Hepatocyte (in vitro differentiated cells): ENCODE measurements around the gene PID1. TPM values are rescaled to one million over a fixed set of nuclear protein-coding genes. Genes with fewer than 3 reads are reported as not detected.

Experiments used
- DNase-seq: peaks from one replicate; pipeline ENCODE4 v3.0.0-alpha.2; 2016; ENCODE audit warnings: low spot score
- H2AFZ ChIP-seq: fragments of 200-600 bp; sonication (generic); 2 replicates; pipeline ENCODE4 v1.6.0; 2016; ENCODE audit warnings: antibody characterized with exemption, mild to moderate bottlenecking
- H3K27ac ChIP-seq: fragments of 200-600 bp; sonication (generic); 2 replicates; pipeline ENCODE4 v1.5.1; 2016; ENCODE audit warnings: mild to moderate bottlenecking
- H3K27me3 ChIP-seq: fragments of 200-600 bp; sonication (generic); 2 replicates; pipeline ENCODE4 v1.6.1; 2016
- H3K36me3 ChIP-seq: fragments of 200-600 bp; sonication (generic); replicated peaks from 2 replicates; pipeline ENCODE4 v1.5.1; 2016; ENCODE audit warnings: low read depth; ENCODE audit not compliant: insufficient read depth
- H3K4me1 ChIP-seq: fragments of 200-600 bp; sonication (generic); 2 replicates; pipeline ENCODE4 v1.5.1; 2016; ENCODE audit warnings: mild to moderate bottlenecking, moderate library complexity; ENCODE audit not compliant: insufficient read depth
- H3K4me2 ChIP-seq: fragments of 200-600 bp; sonication (generic); 2 replicates; pipeline ENCODE4 v1.6.0; 2016
- H3K4me3 ChIP-seq: fragments of 200-600 bp; sonication (generic); 2 replicates; pipeline ENCODE4 v1.5.1; 2016; ENCODE audit warnings: mild to moderate bottlenecking
- H3K79me2 ChIP-seq: fragments of 200-600 bp; sonication (generic); 2 replicates; pipeline ENCODE4 v1.6.0; 2017; ENCODE audit warnings: mild to moderate bottlenecking
- H3K9me2 ChIP-seq: fragments of 200-600 bp; sonication (generic); replicated peaks from 2 replicates; pipeline ENCODE4 v1.6.0; 2017; ENCODE audit warnings: mild to moderate bottlenecking; ENCODE audit not compliant: insufficient read depth
- H3K9me3 ChIP-seq: fragments of 200-600 bp; sonication (generic); 2 replicates; pipeline ENCODE4 v1.5.1; 2016; ENCODE audit warnings: low read depth, mild to moderate bottlenecking
- H4K20me1 ChIP-seq: fragments of 200-600 bp; sonication (generic); 2 replicates; pipeline ENCODE4 v1.6.0; 2016; ENCODE audit warnings: mild to moderate bottlenecking; ENCODE audit not compliant: insufficient read depth, poor library complexity, severe bottlenecking
- EZH2 ChIP-seq: fragments of 200-600 bp; sonication (generic); IDR thresholded peaks from 2 replicates; pipeline ENCODE4 v1.6.1; 2016; ENCODE audit warnings: antibody characterized with exemption, mild to moderate bottlenecking, borderline replicate concordance
- EZH2phosphoT487 ChIP-seq: fragments of 200-600 bp; sonication (generic); IDR thresholded peaks from one replicate; pipeline ENCODE4 v1.6.1; 2018; ENCODE audit warnings: antibody characterized with exemption, mild to moderate bottlenecking, low read depth, moderate library complexity; ENCODE audit not compliant: unreplicated experiment, severe bottlenecking
- WGBS: methylation state at CpG from one replicate; pipeline ENCODE4 v1.1.6; 2016; ENCODE audit warnings: low lambda C conversion rate; ENCODE audit errors: missing lambda C conversion rate; 5-methylcytosine and 5-hydroxymethylcytosine counted together
- polyA plus RNA-seq: library from polyadenylated mRNA; unstranded; fragments of >200 nt; fragmentation: Nextera tagmentation; extraction: Ambion mirVana; gene quantifications from 2 replicates; pipeline ENCODE4 v1.2.1, GENCODE V29; 2016
- total RNA-seq: library from RNA; depleted of rRNA; stranded (reverse); fragments of >200 nt; gene quantifications from 2 replicates; pipeline ENCODE4 v1.2.3, GENCODE V29; 2014
- TF ChIP-seq, protein P1 (sequence below): fragments of 200-600 bp; sonication (generic); IDR thresholded peaks from 2 replicates; pipeline ENCODE4 v1.5.1; 2016; ENCODE audit warnings: antibody characterized with exemption, mild to moderate bottlenecking; ENCODE audit not compliant: poor library complexity

The PID1 gene
- total and polyA plus RNA-seq, 2 experiments from 2014 or later: 26.7 to 31.1 TPM

DNA sequence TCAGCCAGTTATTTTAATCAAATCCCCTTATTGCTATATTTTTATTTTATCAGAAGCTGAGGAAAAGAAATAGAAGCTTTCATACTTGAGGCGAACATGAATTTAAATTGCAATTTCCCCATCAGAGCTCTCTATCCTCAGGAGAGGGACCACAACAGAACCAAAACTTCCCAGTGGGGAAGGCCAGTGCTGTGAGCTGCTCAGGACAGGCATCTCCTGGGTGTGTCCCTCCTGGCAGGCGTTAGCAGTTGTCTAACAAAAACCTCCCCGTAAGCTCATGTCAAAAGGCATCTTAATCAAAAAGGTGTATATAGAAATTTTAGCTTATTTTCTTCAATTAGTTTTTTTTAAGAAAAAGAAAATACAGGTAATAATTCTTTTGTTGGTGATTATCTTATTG is 93.0 kb downstream of the PID1 start:
- 90% methylated on average over 3 of the region's 3 CpGs for WGBS
- TF ChIP-seq EZH2: no peak
- TF ChIP-seq EZH2phosphoT487: no peak
- TF ChIP-seq, protein P1, sequence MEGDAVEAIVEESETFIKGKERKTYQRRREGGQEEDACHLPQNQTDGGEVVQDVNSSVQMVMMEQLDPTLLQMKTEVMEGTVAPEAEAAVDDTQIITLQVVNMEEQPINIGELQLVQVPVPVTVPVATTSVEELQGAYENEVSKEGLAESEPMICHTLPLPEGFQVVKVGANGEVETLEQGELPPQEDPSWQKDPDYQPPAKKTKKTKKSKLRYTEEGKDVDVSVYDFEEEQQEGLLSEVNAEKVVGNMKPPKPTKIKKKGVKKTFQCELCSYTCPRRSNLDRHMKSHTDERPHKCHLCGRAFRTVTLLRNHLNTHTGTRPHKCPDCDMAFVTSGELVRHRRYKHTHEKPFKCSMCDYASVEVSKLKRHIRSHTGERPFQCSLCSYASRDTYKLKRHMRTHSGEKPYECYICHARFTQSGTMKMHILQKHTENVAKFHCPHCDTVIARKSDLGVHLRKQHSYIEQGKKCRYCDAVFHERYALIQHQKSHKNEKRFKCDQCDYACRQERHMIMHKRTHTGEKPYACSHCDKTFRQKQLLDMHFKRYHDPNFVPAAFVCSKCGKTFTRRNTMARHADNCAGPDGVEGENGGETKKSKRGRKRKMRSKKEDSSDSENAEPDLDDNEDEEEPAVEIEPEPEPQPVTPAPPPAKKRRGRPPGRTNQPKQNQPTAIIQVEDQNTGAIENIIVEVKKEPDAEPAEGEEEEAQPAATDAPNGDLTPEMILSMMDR: no peak
- H3K27me3 ChIP-seq: no peaks in the 10 kb centered on the region
- no peak overlapping the region for H3K4me2 ChIP-seq
- H4K20me1 ChIP-seq: no peaks in the 10 kb centered on the region
- no peak for DNase-seq
- H3K36me3 ChIP-seq: no peaks in the 10 kb centered on the region
- peaks cover 25% of the 10 kb centered on the region for H3K4me1 ChIP-seq
- no peak overlapping the region for H3K4me3 ChIP-seq
- H3K79me2 ChIP-seq: peaks cover 32% of the 10 kb centered on the region
- no peaks in the 10 kb centered on the region for H3K9me2 ChIP-seq
- H3K27ac ChIP-seq: no peak overlapping the region
- no peak overlapping the region for H2AFZ ChIP-seq
- H3K9me3 ChIP-seq: no peaks in the 10 kb centered on the region

DNA sequence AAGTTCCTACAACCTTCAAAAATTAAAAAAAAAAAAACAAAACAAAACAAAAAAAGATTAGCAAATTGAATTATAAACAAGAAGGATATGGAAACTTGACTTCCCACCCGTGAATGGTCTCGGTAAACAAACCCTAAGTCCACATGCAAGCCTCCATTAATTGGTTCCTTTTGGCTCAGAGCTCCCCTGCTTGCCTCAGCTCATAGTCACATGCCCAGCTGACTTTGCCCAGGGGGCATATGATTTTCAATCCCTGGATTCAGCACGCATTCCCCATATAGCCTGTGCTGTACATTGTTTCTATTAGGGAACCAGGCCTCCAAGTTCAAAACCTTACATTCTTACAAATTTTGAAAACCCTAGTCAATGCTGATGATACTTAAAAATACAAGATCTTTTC is 95.0 kb downstream of the PID1 start:
- WGBS: 51% methylated on average over 3 of the region's 3 CpGs
- TF ChIP-seq EZH2phosphoT487: no peak
- TF ChIP-seq EZH2: no peak
- TF ChIP-seq, protein P1: no peak
- Histone ChIP-seq H3K9me2 (no peaks in the 10 kb centered on the region), H3K4me1 (peaks cover 26% of the 10 kb centered on the region), H4K20me1 (no peaks in the 10 kb centered on the region), H2AFZ (no peak overlapping the region), H3K27ac (no peak overlapping the region), H3K36me3 (no peaks in the 10 kb centered on the region), H3K9me3 (no peaks in the 10 kb centered on the region), H3K4me3 (no peak overlapping the region), H3K79me2 (peaks cover 32% of the 10 kb centered on the region), H3K4me2 (no peak overlapping the region), H3K27me3 (no peaks in the 10 kb centered on the region)
- DNase-seq: no peak

DNA sequence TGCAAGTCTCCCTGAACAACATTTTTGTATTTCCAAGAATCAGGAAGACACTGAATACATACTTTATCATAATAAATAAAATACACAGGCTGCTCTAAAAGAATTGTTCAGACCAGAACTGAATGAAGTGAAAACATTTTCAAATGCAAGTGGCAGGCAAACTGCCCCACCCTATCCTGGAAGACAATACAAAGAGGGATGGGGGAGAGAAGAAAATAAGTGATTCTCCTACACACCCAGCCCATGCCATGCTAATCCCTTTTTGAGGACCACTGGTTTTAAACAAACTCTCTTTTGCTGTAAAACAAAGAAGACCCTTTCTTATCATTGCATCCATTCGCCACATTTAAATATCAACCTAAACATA is 95.6 kb downstream of the PID1 start:
- H3K27me3 ChIP-seq: no peaks in the 10 kb centered on the region
- no peak overlapping the region for H2AFZ ChIP-seq
- TF ChIP-seq, protein P1: no peak
- TF ChIP-seq EZH2phosphoT487: no peak
- no peak for TF ChIP-seq EZH2
- H4K20me1 ChIP-seq: no peaks in the 10 kb centered on the region
- no peaks in the 10 kb centered on the region for H3K36me3 ChIP-seq
- no peaks in the 10 kb centered on the region for H3K9me3 ChIP-seq
- peaks cover 31% of the 10 kb centered on the region for H3K79me2 ChIP-seq
- H3K27ac ChIP-seq: peak overlapping the region; percentile 67
- DNase-seq: no peak
- no peaks in the 10 kb centered on the region for H3K9me2 ChIP-seq
- no peak overlapping the region for H3K4me3 ChIP-seq
- no peak overlapping the region for H3K4me2 ChIP-seq
- peaks cover 33% of the 10 kb centered on the region for H3K4me1 ChIP-seq
- WGBS: 95% methylated on average over 1 of the region's 1 CpG
